HT-29 (cell line): ENCODE measurements around the gene RNF151. TPM values are rescaled to one million over a fixed set of nuclear protein-coding genes. Genes with fewer than 3 reads are reported as not detected.
"Not testable (repeated sequence)": the region's sequence is repeated elsewhere in the genome, so short reads cannot be mapped to it uniquely, and the experiment has no call there.

Experiments used
- DNase-seq: peaks from one replicate; pipeline ENCODE4 v3.0.0-alpha.2; 2015; ENCODE audit warnings: low spot score
- small RNA-seq: library from RNA; depleted of rRNA; stranded (forward); fragments of <200 nt; gene quantifications from one replicate; pipeline ENCODE3, GENCODE V24; 2014
- total RNA-seq: library from RNA; depleted of rRNA; stranded (reverse); fragments of >200 nt; shearing (Covaris generic); gene quantifications from 2 replicates; pipeline ENCODE4 v1.2.3, GENCODE V29; 2014; rRNA removed

RNF151 gene
- total RNA-seq, 1 experiment from 2014 or later, result not detected

GRCh38 chr16:2007081-2007836 is 40.6 kb downstream of the RNF151 start:
- no peak for DNase-seq

- peak; percentile 58 for DNase-seq
These were observed 41.4 kb downstream of the RNF151 start for GRCh38 chr16:2008009-2008526.

- peak; percentile 47 for DNase-seq
These were observed 42.0 kb downstream of the RNF151 start for GRCh38 chr16:2008631-2009163.

DNA sequence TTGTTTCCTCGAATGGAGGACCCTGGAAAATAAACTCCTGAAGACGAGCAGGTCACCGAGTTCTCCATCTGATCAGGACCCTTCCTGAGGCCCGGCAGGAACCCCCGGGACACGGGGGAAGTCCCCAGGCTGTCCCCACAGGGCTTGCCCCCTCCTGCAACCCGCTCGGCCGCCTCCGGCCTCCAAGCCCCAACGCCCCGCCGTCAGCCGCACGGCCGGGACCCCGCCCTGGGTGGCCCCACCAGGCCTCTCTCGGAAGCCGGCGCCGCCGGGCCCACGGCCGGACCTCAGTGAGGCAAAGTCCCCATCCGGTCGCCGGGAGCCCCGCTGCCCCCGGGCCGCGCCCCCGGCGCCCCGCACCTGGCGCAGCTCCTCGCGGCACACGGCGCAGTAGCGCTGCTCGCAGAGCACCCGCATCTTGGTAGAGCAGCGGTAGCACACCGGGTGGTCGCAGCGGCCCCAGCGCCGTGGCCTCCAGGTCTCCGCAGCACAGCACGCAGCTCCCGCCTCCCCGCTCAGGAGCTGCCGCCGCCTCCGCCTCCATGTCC is 42.6 kb downstream of the RNF151 start:
- no peak for DNase-seq

DNA sequence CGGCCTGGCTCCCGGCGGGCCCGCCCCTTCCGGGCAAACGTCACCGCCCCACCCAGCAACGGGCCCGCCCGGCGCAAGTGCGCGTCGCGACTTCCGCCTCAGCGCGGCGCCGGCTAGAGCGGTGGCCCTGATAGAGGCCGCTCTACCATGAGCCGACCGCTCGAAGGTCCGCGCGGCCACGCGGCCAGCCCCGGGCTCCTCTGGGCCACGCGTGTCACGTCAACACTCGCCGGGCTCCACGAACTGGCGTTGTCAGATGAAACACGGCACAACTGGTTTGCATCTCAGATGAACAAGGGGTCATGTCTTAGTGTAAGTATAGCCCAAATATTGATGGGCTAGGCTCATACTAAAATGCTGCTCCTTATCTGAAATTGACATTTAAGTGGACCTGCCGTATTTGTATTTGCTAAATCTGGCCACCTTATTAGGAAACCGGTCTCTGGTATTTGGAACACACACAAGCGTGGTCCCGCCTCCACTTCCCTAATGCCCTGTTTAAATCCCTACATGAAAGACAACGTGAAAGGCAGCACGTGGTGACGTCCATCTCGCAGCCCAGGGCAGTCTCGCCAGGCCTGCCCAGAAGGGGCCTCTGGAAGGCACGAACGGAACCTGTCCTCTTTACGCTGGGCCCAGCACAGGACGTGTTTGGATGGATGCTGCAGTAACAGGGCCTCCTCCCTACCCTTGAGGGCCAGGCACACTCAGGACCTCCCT is 43.3 kb downstream of the RNF151 start, which contains the start of gene ZNF598:
Gene ZNF598 (minus strand): TSS at position 31 of the 720 bp plus-strand sequence.
- DNase-seq, result peak; percentile 92

- DNase-seq, result not testable (repeated sequence)
These were observed 45.1 kb downstream of the RNF151 start for GRCh38 chr16:2011726-2012125.

DNA sequence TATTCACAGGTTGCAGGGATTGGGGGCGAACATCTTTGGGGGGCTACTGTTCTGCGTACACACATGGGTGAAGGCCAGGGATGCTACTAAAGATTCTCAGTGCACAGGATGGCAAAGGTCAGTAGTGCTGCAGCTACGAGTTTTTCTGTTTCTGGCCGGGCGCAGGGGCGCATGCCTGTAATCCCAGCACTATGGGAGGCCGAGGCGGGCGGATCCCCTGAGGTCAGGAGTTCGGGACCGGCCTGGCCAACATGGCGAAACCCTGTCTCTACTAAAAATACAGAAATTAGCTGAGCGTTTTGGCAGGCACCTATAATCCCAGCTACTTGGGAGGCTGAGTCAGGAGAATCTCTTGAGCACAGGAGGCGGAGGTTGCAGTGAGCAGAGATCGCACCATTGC is 46.9 kb downstream of the RNF151 start:
- no peak for DNase-seq

- peak; percentile 70 for DNase-seq
These were observed 48.7 kb downstream of the RNF151 start for GRCh38 chr16:2015117-2015946.

GRCh38 chr16:2015947-2016208 is 49.2 kb downstream of the RNF151 start:
- DNase-seq, result no peak

GRCh38 chr16:2016407-2016922 is 49.8 kb downstream of the RNF151 start:
- DNase-seq, result no peak

Small RNAs within 50 kb of the gene (small RNA-seq; reads per million reads assigned to genes)
- gene AC005363.2 (not detected), gene RN7SL219P (not detected), gene SNORA10 (not detected), gene SNORA64 (not detected)

Other genes starting within 250 kb of the RNF151 start
- 186 and 224 TPM in 2 replicates for gene NME3, start 195.3 kb upstream of the RNF151 start, total RNA-seq
- 75.6 and 84.1 TPM in 2 replicates for gene EME2, start 194.0 kb upstream of the RNF151 start, total RNA-seq
- 355 and 493 TPM in 2 replicates for gene MRPS34, start 193.7 kb upstream of the RNF151 start, total RNA-seq
- gene SPSB3, start 184.3 kb upstream of the RNF151 start, total RNA-seq, result 96.9 and 102 TPM in 2 replicates
- gene NUBP2, start 183.9 kb upstream of the RNF151 start, total RNA-seq, result 215 and 217 TPM in 2 replicates
- 0.08 TPM in 1 of 2 replicates, not detected in the other for gene IGFALS, start 173.2 kb upstream of the RNF151 start, total RNA-seq
- gene HAGH, start 140.0 kb upstream of the RNF151 start, total RNA-seq, result 81.9 and 85.2 TPM in 2 replicates
- 85.5 and 92.5 TPM in 2 replicates for gene FAHD1, start 139.7 kb upstream of the RNF151 start, total RNA-seq
- not detected in 2 replicates for gene MEIOB, start 94.7 kb upstream of the RNF151 start, total RNA-seq
- gene HS3ST6, start 48.4 kb upstream of the RNF151 start, total RNA-seq, result not detected in 2 replicates
- 31.7 and 35.7 TPM in 2 replicates for gene MSRB1, start 23.7 kb upstream of the RNF151 start, total RNA-seq
- not detected in 2 replicates for gene RPL3L, start 12.2 kb upstream of the RNF151 start, total RNA-seq
- gene NDUFB10, start 7.3 kb upstream of the RNF151 start, total RNA-seq, result 415 and 426 TPM in 2 replicates
- gene RPS2, start 2.0 kb upstream of the RNF151 start, total RNA-seq, result 4,154 and 4,232 TPM in 2 replicates
- gene TBL3, start 5.2 kb downstream of the RNF151 start, total RNA-seq, result 134 and 140 TPM in 2 replicates
- gene NOXO1, start 14.6 kb downstream of the RNF151 start, total RNA-seq, result 141 and 161 TPM in 2 replicates
- gene GFER, start 17.3 kb downstream of the RNF151 start, total RNA-seq, result 51.7 and 70.3 TPM in 2 replicates
- 1.9 and 2.3 TPM in 2 replicates for gene SYNGR3, start 23.1 kb downstream of the RNF151 start, total RNA-seq
- gene ZNF598, start 43.0 kb downstream of the RNF151 start, total RNA-seq, result 42.9 and 49.0 TPM in 2 replicates
- 0.91 and 2.7 TPM in 2 replicates for gene NPW, start 52.9 kb downstream of the RNF151 start, total RNA-seq
- gene NHERF2, start 60.0 kb downstream of the RNF151 start, total RNA-seq, result 258 and 259 TPM in 2 replicates
- 157 and 215 TPM in 2 replicates for gene NTHL1, start 81.0 kb downstream of the RNF151 start, total RNA-seq
- 75.1 and 85.0 TPM in 2 replicates for gene TSC2, start 81.1 kb downstream of the RNF151 start, total RNA-seq
- 72.1 and 74.7 TPM in 2 replicates for gene PKD1, start 169.0 kb downstream of the RNF151 start, total RNA-seq
- 13.4 and 24.9 TPM in 2 replicates for gene RAB26, start 181.8 kb downstream of the RNF151 start, total RNA-seq
- gene TRAF7, start 188.9 kb downstream of the RNF151 start, total RNA-seq, result 166 and 170 TPM in 2 replicates
- gene CASKIN1, start 229.7 kb downstream of the RNF151 start, total RNA-seq, result 0.08 and 2.5 TPM in 2 replicates
- 98.9 and 117 TPM in 2 replicates for gene MLST8, start 238.6 kb downstream of the RNF151 start, total RNA-seq
- gene BRICD5, start 244.0 kb downstream of the RNF151 start, total RNA-seq, result 33.6 and 34.6 TPM in 2 replicates
- gene PGP, start 248.0 kb downstream of the RNF151 start, total RNA-seq, result 82.0 and 98.7 TPM in 2 replicates